ENCODE results near the gene SLC43A1. TPM values are rescaled to one million over a fixed set of nuclear protein-coding genes. Genes with fewer than 3 reads are reported as not detected.

SLC43A1 gene
- total RNA-seq, 2 donors from 2014 or later, result 8.7 to 19.0 TPM

GRCh38 chr11:57502376-57502775, 13.1 kb downstream of the SLC43A1 start:
- intact Hi-C loops (cut with DNase I), result no loop called here
- Histone ChIP-seq H3K27ac (no peak overlapping the region), H3K9me3 (no peaks in the 10 kb centered on the region), H3K4me3 (no peak overlapping the region), H3K36me3 (no peaks in the 10 kb centered on the region), H3K27me3 (no peaks in the 10 kb centered on the region), H3K4me1 (peaks cover 5% of the 10 kb centered on the region), H3K9ac (ENCODE audit: low read depth in 2 of 2, low read length in 2 of 2) (peak overlapping the region in 1 of 2 donors; percentile 8)
- DNase-seq, result no peak
- no peak for TF ChIP-seq CTCF (IDR thresholded peaks at IDR 0.05)

- Histone ChIP-seq H3K4me1 (peaks cover 5% of the 10 kb centered on the region), H3K4me3 (no peak overlapping the region), H3K9ac (ENCODE audit: low read depth in 2 of 2, low read length in 2 of 2) (no peak overlapping the region), H3K27me3 (no peaks in the 10 kb centered on the region), H3K36me3 (no peaks in the 10 kb centered on the region), H3K27ac (no peak overlapping the region), H3K9me3 (no peaks in the 10 kb centered on the region)
- DNase-seq, result no peak
- TF ChIP-seq CTCF (IDR thresholded peaks at IDR 0.05), result no peak
- intact Hi-C loops (cut with DNase I), result no loop called here
These were observed 13.5 kb downstream of the SLC43A1 start for GRCh38 chr11:57501953-57502352.

GRCh38 chr11:57500926-57501325, 14.6 kb downstream of the SLC43A1 start:
- DNase-seq, result no peak
- no peak overlapping the region for H3K4me3 ChIP-seq
- H3K27ac ChIP-seq, result no peak overlapping the region
- intact Hi-C loops (cut with DNase I), result no loop called here
- H3K9me3 ChIP-seq, result no peaks in the 10 kb centered on the region
- H3K36me3 ChIP-seq, result no peaks in the 10 kb centered on the region
- H3K27me3 ChIP-seq, result no peaks in the 10 kb centered on the region
- TF ChIP-seq CTCF (IDR thresholded peaks at IDR 0.05), result no peak
- H3K4me1 ChIP-seq, result peaks cover 5% of the 10 kb centered on the region
- H3K9ac ChIP-seq (ENCODE audit: low read depth in 2 of 2, low read length in 2 of 2), result no peak overlapping the region

- no peaks in the 10 kb centered on the region for H3K27me3 ChIP-seq
- H3K27ac ChIP-seq, result no peak overlapping the region
- TF ChIP-seq CTCF (IDR thresholded peaks at IDR 0.05), result no peak
- H3K9me3 ChIP-seq, result no peaks in the 10 kb centered on the region
- peak overlapping the region in 1 of 2 donors; percentile 38 for H3K9ac ChIP-seq (ENCODE audit: low read depth in 2 of 2, low read length in 2 of 2)
- intact Hi-C loops (cut with DNase I), result no loop called here
- H3K36me3 ChIP-seq, result no peaks in the 10 kb centered on the region
- H3K4me3 ChIP-seq, result no peak overlapping the region
- H3K4me1 ChIP-seq, result peaks cover 5% of the 10 kb centered on the region
- DNase-seq, result no peak
These were observed 15.0 kb downstream of the SLC43A1 start for GRCh38 chr11:57500515-57500914.

GRCh38 chr11:57499983-57500461, 15.5 kb downstream of the SLC43A1 start:
- Histone ChIP-seq H3K27ac (no peak overlapping the region), H3K9ac (ENCODE audit: low read depth in 2 of 2, low read length in 2 of 2) (peak overlapping the region in 1 of 2 donors; percentile 38)

More at GRCh38 chr11:57499983-57500461, 15.5 kb downstream of the SLC43A1 start:
- intact Hi-C loops (cut with DNase I), result no loop called here
- no peak for TF ChIP-seq CTCF (IDR thresholded peaks at IDR 0.05)
- Histone ChIP-seq H3K36me3 (no peaks in the 10 kb centered on the region), H3K27me3 (no peaks in the 10 kb centered on the region), H3K4me3 (no peak overlapping the region), H3K9me3 (no peaks in the 10 kb centered on the region), H3K4me1 (peaks cover 5% of the 10 kb centered on the region)
- DNase-seq, result no peak
